Activated T-cell treated with anti-CD3 and anti-CD28 coated beads for 1 hour (primary cell): ENCODE data around the gene SPATA6.
"Not testable (repeated sequence)": the region's sequence is repeated elsewhere in the genome, so short reads cannot be mapped to it uniquely, and the experiment has no call there.

ENCODE experiments used
- DNase-seq: peaks from one replicate; pipeline ENCODE4 v3.0.0-alpha.2; 2020; ENCODE audit warnings: low read depth

Gene SPATA6

GRCh38 chr1:48356901-48357300, 115.1 kb downstream of the SPATA6 start:
- DNase-seq = no peak

GRCh38 chr1:48344373-48344772, 127.6 kb downstream of the SPATA6 start:
- DNase-seq = no peak

DNA sequence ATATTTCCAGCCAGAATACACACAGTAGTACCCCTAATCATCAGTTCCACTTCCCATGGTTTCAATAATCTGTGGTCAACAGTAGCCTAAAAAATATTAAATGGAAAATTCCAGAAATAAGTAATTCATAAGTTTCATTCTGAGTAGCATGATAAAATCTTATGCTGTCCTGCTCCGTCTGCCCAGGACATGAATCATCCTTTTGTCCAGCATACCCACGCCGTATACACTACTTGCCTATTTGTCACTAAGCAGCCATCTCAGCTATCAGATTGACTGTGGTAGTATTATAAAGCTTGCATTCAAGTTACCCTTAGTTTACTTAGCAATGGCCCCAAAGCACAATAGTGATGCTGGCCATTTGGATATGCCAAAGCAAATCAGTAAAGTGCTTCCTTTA, 130.8 kb downstream of the SPATA6 start:
- DNase-seq = no peak

GRCh38 chr1:48338257-48338656, 133.7 kb downstream of the SPATA6 start:
- no peak for DNase-seq

GRCh38 chr1:48333316-48333715, 138.7 kb downstream of the SPATA6 start:
- DNase-seq = no peak

DNA sequence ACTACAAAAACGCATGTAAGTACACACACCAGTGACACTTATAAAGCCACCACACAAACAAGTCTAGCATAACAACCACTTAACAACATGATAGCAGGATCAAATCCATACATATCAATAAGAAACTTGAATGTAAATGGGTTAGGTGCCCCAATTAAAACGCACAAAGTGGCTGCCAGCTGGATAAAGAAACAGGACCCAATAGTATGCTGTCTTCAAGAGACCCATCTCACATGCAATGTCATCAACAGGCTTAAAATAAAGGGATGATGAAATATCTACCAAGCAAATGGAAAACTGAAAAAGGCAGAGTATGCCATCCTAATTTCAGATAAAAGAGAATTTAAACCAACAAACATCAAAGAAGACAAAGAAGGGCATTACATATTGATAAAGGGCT, 139.9 kb downstream of the SPATA6 start:
- DNase-seq = no peak

GRCh38 chr1:48329905-48330304, 142.1 kb downstream of the SPATA6 start:
- DNase-seq = no peak

- no peak for DNase-seq
Observed at GRCh38 chr1:48329486-48329885, 142.5 kb downstream of the SPATA6 start.

DNA sequence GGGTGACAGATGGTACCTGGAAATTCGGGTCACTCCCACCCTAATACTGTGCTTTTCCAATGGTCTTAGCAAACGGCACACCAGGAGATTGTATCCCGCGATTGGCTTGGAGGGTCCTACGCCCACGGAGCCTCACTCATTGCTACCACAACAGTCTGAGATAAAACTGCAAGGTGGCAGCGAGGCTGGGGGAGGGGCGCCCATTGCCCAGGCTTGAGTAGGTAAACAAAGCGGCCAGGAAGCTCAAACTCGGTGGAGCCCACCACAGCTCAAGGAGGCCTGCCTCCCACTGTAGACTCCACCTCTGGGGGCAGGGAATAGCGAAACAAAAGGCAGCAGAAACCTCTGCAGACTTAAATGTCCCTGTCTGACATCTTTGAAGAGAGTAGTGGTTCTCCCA, 160.2 kb downstream of the SPATA6 start:
- not testable (repeated sequence) for DNase-seq

- DNase-seq = no peak
Observed at GRCh38 chr1:48309564-48310082, 162.4 kb downstream of the SPATA6 start.

DNA sequence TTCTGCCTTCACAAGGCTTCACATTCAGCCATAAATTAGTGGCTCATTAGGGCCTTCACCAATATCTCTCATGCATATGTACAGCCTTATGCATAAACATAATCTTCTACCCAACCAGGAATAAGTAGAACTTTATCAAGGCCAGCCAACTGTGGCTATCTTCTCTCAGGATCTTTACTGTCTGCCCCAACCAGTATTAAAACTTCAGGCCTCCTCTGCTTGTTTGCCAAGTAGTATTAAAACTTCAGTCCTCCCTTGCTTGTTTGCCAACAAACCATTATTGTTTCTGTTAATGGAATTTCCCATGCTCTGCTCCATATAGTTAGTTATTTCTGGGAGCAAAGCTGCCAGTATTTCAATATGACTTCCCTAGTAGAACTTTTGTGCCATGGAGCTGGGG, 169.4 kb downstream of the SPATA6 start:
- DNase-seq = no peak

GRCh38 chr1:48294656-48295055, 177.3 kb downstream of the SPATA6 start:
- no peak for DNase-seq

- not testable (repeated sequence) for DNase-seq
Observed at GRCh38 chr1:48294094-48294493, 177.9 kb downstream of the SPATA6 start.

- no peak for DNase-seq
Observed at GRCh38 chr1:48292706-48293105, 179.3 kb downstream of the SPATA6 start.

DNA sequence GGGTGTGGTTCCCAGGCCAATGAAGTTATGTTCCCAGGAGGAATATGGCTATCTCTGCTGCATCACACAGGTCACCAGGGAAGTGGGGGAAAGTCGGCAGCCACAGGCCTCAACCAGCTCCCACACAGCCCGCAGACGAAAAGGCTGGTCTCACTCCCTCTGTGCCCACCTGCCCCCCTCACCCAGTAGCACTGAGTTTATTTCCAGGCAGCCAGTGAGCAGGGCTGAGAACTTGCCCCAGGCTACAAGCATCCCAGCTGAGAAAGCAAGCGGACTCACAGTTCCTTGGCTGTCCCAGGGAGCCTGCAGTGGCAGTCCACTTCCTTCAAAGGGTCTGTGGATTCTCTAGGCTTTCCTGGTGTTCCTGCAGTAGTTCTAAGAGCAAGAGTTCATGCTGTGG, 180.6 kb downstream of the SPATA6 start:
- no peak for DNase-seq

- no peak for DNase-seq
Observed at GRCh38 chr1:48285525-48285924, 186.5 kb downstream of the SPATA6 start.

DNA sequence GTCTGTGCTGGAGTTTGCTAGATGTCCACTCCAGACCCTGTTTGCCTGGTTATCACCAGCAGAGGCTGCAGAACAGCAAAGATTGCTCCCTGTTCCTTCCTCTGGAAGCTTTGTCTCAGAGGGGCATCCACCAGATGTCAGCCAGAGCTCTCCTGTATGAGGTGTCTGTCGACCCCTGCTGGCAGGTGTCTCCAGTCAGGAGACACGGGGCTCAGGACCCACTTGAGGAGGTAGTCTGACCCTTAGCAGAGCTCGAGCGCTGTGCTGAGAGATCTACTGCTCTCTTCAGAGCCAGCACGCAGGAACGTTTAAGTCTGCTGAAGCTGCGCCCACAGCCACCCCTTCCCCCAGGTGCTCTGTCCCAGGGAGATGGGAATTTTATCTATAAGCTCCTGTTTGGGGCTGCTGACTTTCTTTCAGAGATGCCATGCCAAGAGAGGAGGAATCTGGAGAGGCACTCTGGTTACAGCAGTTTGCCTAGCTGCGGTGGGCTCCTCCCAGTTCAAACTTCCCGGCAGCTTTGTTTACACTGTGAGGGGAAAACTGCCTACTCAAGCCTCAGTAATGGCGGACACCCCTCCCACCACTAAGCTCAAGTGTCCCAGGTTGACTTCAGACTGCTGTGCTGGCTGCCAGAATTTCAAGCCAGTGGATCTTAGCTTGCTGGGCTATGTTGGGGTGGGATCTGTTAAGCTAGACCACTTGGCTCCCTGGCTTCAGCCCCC, 187.1 kb downstream of the SPATA6 start:
- DNase-seq = not testable (repeated sequence)

GRCh38 chr1:48282329-48282728, 189.7 kb downstream of the SPATA6 start:
- DNase-seq = not testable (repeated sequence)

DNA sequence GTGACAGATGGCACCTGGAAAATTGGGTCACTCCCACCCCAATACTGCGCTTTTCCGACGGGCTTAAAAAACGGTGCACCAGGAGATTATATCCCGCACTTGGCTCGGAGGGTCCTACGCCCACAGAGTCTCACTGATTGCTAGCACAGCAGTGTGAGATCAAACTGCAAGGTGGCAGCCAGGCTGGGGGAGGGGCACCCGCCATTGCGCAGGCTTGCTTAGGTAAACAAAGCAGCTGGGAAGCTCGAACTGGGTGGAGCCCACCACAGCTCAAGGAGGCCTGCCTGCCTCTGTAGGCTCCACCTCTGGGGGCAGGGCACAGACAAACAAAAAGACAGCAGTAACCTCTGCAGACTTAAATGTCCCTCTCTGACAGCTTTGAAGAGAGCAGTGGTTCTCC, 194.6 kb downstream of the SPATA6 start:
- DNase-seq = not testable (repeated sequence)

GRCh38 chr1:48266576-48266975, 205.4 kb downstream of the SPATA6 start:
- DNase-seq = no peak

DNA sequence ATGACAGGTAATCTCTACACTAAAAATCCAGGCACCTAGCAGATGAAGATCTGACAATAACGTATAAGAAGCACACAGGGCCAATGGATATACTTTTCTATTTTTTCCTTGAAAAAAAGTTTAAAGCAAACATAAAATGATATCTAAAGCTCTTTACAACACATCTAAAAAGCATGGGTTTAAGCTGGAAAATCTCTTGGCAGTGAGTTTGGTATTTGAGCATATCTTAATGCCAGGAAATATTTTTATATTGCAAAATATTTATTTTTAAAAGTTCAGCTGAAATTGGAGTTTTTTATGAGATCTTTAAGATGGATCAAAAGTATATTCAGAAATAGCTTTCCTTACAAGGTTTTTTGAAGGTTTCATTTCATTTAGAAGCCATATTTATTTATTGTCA, 209.0 kb downstream of the SPATA6 start:
- DNase-seq = no peak

DNA sequence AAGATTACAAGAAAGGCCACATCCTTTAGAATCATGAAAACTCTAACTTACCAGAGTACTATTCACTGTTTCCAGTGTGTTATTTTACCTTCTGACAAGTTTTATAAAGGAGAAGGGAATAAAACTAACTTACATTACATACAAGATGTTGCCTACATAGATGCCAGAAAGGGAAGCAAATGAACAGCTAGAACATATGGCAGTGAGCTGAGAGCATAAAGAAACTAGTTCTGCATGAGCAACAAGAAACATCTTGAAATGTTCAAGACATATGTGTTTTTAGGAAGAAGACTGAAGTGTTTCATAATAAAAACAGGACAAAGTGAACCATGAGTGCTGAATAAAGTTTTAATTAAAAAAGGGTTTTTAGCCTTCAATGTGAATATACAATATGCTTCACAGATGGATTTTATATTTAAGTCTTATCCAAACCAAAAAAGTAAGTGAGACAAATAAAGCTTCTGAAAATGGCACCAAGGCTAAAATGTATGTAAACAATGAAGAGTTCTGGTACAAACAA, 210.1 kb downstream of the SPATA6 start:
- no peak for DNase-seq

DNA sequence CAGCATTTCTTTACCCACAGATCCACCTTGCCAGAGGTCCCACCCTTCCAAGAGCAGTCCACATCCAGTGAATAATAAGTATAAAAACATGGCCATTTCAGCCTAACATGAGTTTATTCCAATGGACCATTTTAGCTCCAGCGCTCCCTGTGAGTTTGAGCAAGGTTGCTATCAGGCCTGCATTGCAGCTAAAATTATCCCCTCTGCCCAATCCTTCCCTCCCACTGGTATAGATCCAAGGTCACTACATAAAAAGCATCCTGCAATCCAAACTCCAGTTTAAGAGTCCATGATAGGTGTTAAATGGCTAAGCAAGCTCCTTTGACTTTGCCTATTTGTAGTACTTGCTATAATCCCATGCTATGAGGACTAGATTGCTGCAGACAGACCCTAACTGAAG, 213.9 kb downstream of the SPATA6 start:
- DNase-seq = no peak

- DNase-seq = no peak
Observed at GRCh38 chr1:48254254-48254653, 217.8 kb downstream of the SPATA6 start.
